HL-60 (cell line): Measurements from ENCODE around the gene DSCAML1.

Experiments used
- DNase-seq, 2 experiments: peaks; one replicate each; pipeline ENCODE4 v3.0.0-alpha.2; 2010 to 2020; ENCODE audit warnings: low read depth in 1 of 2, low spot score in 1 of 2
- H3K27ac ChIP-seq: fragments of 250-450 bp; sonication (Bioruptor Pico); replicated peaks from 2 replicates; pipeline ENCODE4 v1.5.1; 2020; ENCODE audit warnings: mild to moderate bottlenecking, moderate library complexity
- H3K27me3 ChIP-seq: fragments of 250-450 bp; sonication (Bioruptor Pico); 2 replicates; pipeline ENCODE4 v1.5.1; 2021; ENCODE audit warnings: mild to moderate bottlenecking, moderate library complexity; ENCODE audit not compliant: insufficient read depth, poor library complexity, severe bottlenecking
- H3K4me3 ChIP-seq: replicated peaks from 2 replicates; pipeline ENCODE4 v1.5.1; 2011; ENCODE audit warnings: mild to moderate bottlenecking, control low read depth, low read length; ENCODE audit not compliant: insufficient read depth
- CTCF ChIP-seq: IDR thresholded peaks from one replicate; pipeline ENCODE4 v1.5.1; 2011; ENCODE audit warnings: low read length, control low read depth, inconsistent platforms; ENCODE audit not compliant: insufficient read depth
- GABPA ChIP-seq: IDR thresholded peaks from 2 replicates; pipeline ENCODE4 v1.6.1; 2012; ENCODE audit warnings: low read depth
- POLR2AphosphoS5 ChIP-seq: IDR thresholded peaks from 2 replicates; pipeline ENCODE4 v1.6.1; 2012; ENCODE audit warnings: low read depth
- REST ChIP-seq: IDR thresholded peaks from 2 replicates; pipeline ENCODE4 v1.6.1; 2012; ENCODE audit warnings: low read depth; ENCODE audit not compliant: insufficient replicate concordance
- SPI1 ChIP-seq: IDR thresholded peaks from 2 replicates; pipeline ENCODE4 v1.6.1; 2012; ENCODE audit warnings: low read depth, mild to moderate bottlenecking, borderline replicate concordance

DSCAML1 gene

GRCh38 chr11:117658809-117659208 is 138.2 kb downstream of the DSCAML1 start:
- no peak overlapping the region for H3K27ac ChIP-seq
- H3K27me3 ChIP-seq: no peaks in the 10 kb centered on the region
- TF ChIP-seq GABPA (no peak), CTCF (no peak), SPI1 (no peak), REST (no peak), POLR2AphosphoS5 (no peak)

GRCh38 chr11:117657794-117658193 is 139.2 kb downstream of the DSCAML1 start:
- H3K4me3 ChIP-seq: no peak overlapping the region
- H3K27me3 ChIP-seq: no peaks in the 10 kb centered on the region
- no peak for TF ChIP-seq POLR2AphosphoS5
- no peak for TF ChIP-seq REST
- TF ChIP-seq SPI1: no peak
- no peak for TF ChIP-seq CTCF
- no peak for TF ChIP-seq GABPA
- H3K27ac ChIP-seq: no peak overlapping the region
- DNase-seq: no peak

More at GRCh38 chr11:117658809-117659208, 138.2 kb downstream of the DSCAML1 start:
- DNase-seq: no peak
- no peak overlapping the region for H3K4me3 ChIP-seq

GRCh38 chr11:117654281-117655255 is 142.4 kb downstream of the DSCAML1 start:
- no peak for DNase-seq
- Histone ChIP-seq H3K27me3 (no peaks in the 10 kb centered on the region), H3K27ac (no peak overlapping the region), H3K4me3 (no peak overlapping the region)
- no peak for TF ChIP-seq GABPA
- TF ChIP-seq SPI1: no peak
- no peak for TF ChIP-seq CTCF
- no peak for TF ChIP-seq REST
- TF ChIP-seq POLR2AphosphoS5: no peak
